ENCODE measurements around the gene CCDC57.

Gene CCDC57

GRCh38 chr17:82245134-82246039 lies 32.7 kb upstream of the CCDC57 start:
- DNase-seq = no peak

- no peak for DNase-seq
Observed at GRCh38 chr17:82244413-82245133, 31.9 kb upstream of the CCDC57 start.

- no peak for DNase-seq
Observed at GRCh38 chr17:82243648-82244412, 31.2 kb upstream of the CCDC57 start.

DNA sequence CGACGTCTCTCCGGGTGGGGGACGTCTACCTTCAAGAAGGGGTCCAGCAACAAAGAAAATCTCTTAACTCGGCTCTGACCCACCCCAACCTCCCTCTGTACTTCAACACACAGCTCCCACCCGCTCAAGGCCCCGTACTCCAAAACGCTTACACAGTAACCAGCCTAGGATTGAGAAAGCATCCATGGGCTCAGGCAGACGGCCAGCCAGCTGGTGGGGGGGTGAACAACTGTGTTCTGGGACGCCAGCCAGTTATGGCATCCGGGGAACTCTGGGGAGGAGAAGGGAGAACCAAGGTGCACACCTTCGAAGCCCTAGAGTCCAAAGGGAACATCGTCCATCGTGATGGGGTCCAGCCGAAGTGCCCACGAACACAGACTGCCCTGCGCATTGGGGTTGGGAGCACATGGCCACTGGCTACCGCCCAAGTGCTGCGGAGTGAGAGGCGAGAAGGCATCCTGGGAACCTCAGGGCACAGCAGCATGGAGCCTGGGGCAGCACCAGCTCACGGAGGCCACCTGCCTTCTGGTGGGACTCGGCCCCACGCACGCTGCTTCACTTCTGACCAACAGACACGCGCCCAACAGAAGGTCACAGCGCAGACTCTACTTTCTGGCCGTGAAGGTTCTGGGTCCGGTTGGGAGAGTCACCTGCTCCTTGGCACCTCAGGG lies 30.5 kb upstream of the CCDC57 start:
- DNase-seq = no peak

GRCh38 chr17:82242698-82242976 lies 30.0 kb upstream of the CCDC57 start:
- DNase-seq = no peak

- no peak for DNase-seq
Observed at GRCh38 chr17:82241926-82242697, 29.5 kb upstream of the CCDC57 start.

- no peak for DNase-seq
Observed at GRCh38 chr17:82241183-82241925, 28.7 kb upstream of the CCDC57 start.

DNA sequence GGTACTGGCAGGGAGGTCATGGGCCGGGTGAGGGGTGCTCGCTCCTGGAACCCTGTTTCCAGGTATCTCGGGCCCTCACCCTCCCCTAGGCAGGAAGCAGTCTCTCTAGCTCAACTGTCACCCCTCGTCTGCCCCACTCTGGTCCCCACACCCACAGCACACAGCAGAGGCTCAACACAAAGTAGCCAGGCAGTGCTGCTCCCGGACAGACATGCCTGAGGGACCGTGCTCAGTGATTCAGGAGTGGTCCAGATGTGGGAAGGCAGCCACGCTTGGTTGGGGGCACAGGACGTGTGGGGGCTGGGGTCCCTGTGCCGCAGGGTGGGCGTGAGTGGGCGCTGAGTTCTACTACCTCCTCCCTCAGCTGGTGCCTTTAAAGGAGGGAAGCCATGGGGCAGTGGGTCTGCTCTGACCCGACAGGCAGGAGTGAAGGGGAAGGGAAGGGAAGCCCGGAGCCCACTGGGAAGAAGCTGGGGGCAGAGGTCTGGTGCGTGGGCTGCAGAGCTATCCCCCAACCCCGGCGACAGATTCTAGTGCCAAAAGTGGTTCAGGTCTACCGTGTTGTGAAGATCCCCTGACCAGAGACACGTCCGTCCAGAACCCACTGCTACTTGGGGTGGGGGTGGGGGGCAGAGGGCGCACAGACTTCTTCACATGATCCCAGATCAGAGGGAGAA lies 28.0 kb upstream of the CCDC57 start:
- DNase-seq = no peak

DNA sequence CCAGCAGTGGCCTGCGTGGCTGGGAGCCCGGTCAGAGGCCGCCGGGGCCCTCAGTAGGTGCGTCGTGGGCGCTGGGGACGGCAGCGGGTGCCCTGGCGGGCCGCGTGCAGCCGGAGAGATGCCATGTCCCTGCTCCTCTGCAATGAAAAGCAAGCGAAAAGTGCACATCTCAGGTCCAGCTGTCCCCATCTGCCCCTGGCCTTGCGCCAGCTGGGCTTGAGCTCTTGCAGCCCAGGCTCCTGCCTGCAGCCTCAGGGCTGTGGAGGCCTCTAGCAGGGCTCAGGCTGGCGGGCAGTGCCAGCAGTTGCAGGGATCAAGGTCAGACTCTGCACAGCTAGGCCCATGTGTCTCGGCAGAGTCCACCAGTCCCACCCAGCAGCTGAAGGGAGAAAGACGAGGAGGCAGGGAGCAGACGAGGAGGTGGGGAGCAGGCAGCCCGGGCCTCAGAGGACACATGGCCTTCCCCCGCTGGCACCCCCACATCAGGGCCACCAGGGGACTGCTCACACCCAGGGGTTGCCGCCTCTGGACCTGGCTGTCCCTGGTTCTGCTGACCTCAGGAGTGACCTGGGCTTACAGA lies 27.4 kb upstream of the CCDC57 start:
- no peak for DNase-seq

DNA sequence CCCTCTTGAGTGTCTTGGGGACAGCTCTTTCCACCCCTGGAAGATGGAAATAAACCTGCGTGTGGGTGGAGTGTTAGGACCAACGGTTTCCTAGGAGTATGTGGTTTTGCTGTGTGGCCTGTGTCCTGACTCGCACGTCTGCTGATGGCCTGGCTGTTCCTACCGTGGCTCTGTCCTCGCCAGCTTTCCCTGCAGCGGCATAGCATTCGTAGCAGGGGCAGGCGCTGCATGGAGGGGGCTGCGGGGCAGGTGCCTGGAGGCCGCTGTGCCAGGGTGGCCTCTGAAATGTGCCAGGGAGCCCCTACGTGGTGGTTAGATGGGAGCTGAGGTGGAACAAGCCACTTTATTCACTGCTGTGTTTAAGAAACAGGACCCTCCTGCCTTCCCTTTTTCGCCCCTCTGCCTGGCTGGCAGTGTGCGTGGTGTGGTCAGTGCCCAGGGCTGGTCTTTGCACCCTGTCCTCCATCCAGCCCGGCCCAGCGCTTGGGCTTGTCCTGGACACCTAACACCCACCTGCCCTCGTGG lies 26.8 kb upstream of the CCDC57 start:
- DNase-seq = no peak

- DNase-seq = peak; percentile 80
Observed at GRCh38 chr17:82238472-82239201, 26.0 kb upstream of the CCDC57 start.

GRCh38 chr17:82237746-82238471 lies 25.3 kb upstream of the CCDC57 start:
- no peak for DNase-seq

DNA sequence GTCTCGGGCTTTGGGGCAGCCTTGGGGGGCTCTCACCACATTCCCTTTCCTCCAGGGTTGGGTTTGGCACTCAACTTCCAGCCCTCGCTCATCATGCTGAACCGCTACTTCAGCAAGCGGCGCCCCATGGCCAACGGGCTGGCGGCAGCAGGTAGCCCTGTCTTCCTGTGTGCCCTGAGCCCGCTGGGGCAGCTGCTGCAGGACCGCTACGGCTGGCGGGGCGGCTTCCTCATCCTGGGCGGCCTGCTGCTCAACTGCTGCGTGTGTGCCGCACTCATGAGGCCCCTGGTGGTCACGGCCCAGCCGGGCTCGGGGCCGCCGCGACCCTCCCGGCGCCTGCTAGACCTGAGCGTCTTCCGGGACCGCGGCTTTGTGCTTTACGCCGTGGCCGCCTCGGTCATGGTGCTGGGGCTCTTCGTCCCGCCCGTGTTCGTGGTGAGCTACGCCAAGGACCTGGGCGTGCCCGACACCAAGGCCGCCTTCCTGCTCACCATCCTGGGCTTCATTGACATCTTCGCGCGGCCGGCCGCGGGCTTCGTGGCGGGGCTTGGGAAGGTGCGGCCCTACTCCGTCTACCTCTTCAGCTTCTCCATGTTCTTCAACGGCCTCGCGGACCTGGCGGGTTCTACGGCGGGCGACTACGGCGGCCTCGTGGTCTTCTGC lies 24.6 kb upstream of the CCDC57 start:
- no peak for DNase-seq

DNA sequence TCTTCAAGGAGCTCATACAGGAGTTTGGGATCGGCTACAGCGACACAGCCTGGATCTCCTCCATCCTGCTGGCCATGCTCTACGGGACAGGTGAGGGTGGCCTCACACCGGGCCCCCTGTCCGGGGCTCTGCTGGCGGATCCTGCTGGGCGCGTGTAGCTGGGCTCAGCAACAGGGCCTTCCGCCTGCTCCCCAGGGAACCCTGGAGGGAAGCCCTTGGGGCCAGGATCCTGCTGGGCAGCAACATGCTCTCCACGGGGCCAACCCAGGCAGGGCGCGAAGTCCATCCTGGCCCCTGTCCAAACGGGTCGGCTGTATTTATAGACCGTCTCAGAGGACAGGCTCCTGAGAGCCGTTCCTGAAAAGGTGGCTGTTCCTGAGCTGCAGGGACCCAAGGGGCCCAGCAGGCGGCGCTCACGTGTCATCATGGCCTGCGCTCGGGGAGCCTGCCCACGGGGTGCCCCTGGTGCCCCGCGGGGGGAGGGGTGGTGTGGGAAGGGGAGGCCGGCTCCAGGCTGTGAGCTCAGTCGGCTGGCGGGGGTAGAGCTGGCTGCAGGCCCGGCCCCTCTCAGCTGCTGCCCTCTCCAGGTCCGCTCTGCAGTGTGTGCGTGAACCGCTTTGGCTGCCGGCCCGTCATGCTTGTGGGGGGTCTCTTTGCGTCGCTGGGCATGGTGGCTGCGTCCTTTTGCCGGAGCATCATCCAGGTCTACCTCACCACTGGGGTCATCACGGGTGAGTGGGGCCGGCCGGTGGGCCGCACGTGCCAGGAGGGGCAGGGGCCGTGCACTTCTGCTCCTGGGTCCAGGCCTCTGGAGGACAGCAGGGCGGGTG lies 23.7 kb upstream of the CCDC57 start:
- DNase-seq = no peak

DNA sequence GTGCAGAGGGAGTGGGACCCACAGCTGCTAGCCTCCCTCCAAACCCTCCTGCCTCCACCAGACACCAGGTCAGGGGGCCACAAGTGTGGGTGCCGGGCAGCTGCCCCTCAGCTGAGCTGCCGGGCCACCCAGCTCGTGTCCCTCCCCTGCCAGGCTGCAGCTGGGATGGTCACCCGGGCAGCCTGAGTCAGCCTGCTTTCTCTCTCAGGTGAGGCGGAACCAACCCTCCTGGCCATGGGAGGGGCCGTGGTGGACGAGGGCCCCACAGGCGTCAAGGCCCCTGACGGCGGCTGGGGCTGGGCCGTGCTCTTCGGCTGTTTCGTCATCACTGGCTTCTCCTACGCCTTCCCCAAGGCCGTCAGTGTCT lies 23.1 kb upstream of the CCDC57 start:
- no peak for DNase-seq

DNA sequence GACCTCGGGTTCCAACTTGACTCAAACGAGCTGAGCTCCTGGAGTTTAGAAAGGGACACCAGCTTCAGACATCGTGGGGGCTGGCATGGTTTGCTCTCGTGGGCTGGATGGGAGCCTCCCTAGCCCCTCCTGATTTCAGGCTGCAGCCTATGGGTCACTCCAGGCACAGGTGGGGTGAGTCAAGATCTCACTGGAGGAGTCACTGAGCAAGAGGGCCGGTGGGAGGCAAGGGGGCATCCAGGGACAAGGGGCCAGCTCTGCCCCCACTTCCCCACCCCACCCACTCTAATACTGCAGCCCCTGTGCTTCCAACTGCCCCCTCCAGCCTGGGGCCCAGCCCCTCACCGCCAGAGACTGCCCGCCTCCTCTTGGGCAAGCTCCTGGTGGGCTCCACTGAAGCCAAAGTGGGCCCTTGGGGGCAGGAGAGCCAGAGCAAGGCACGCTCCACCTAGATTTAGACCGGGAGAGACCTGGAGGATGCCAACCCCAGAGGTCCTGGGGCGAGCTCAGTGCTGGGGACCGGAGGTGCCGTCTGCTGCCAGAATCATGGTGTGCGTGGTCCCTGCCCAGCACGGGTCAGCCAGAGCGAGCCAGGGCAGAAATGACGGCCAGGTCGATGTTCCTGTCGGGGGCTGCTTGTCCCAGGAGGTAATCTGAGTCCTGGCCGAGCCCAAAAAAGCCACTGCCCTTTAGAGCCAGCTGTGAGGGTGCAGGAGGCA lies 22.6 kb upstream of the CCDC57 start:
- no peak for DNase-seq
